Measurements from ENCODE around the gene EIF4A3.
"Not testable (repeated sequence)": the region's sequence is repeated elsewhere in the genome, so short reads cannot be mapped to it uniquely, and the experiment has no call there.

The EIF4A3 gene

GRCh38 chr17:80158846-80159245 is 11.9 kb upstream of the EIF4A3 start:
- DNase-seq (ENCODE audit: extremely low spot score): no peak
- no peak for TF ChIP-seq CTCF (IDR thresholded peaks at IDR 0.05; ENCODE audit: control extremely low read depth, extremely low read depth, low read depth, missing control alignments)
- CTCF ChIA-PET: interaction anchor here (1.3 kb wide), 1 partner anchor 10 kb away, joined by 3 read pairs; no protein-coding TSS in a partner anchor
- POLR2A ChIA-PET: no interaction called here

DNA sequence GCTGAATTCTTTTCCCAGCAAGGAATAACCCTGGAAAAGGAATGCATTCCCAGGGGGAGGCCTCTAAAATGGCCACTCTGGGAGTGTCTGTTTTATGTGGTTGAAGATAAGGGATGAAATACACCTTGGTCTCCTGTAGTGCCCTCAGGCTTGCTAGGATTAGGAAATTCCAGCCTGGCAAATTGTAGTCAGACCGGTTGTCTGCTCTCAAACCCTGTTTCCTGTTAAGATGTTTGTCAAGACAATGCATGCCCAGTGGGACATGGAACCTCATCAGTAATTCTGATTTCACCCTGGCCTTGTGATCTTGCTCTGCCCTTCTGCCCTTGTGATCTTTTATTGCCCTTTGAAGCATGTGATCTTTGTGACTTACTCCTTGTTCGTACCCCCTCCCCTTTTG is 8.7 kb upstream of the EIF4A3 start:
- POLR2A ChIA-PET; DNase-seq (ENCODE audit: extremely low spot score): not testable (repeated sequence)
- CTCF ChIA-PET: interaction anchor here (1.1 to 1.5 kb wide), 4 partner anchors 9 to 93 kb away, joined by 3 read pairs; partner anchors contain the start of gene GAA

DNA sequence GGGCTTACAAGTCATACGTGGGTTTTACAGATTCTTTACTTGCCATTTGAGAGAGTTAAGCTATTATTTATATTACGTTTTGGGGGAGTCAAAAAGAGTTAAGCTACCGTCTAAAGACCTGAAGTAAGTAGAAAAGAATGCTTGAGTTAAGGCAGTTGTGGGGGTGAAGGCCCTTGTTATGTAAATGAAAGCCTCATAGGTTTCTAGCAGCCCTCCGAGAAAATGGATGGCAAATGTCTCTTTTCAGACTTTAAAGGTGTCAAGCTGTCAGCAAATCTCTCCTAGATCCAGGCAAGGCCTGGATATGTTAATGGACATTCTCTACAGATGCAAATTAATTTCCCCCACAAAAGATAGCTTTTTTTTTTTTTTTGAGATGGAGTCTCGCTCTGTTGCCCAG is 7.2 kb upstream of the EIF4A3 start:
- ChIA-PET POLR2A (no interaction called here), CTCF (interaction anchor here (1.5 to 1.8 kb wide), 2 partner anchors 9 to 10 kb away, joined by 3 to 6 read pairs; no protein-coding TSS in a partner anchor)
- DNase-seq (ENCODE audit: extremely low spot score): no peak
- TF ChIP-seq CTCF (IDR thresholded peaks at IDR 0.05; ENCODE audit: control extremely low read depth, extremely low read depth, low read depth, missing control alignments): no peak

DNA sequence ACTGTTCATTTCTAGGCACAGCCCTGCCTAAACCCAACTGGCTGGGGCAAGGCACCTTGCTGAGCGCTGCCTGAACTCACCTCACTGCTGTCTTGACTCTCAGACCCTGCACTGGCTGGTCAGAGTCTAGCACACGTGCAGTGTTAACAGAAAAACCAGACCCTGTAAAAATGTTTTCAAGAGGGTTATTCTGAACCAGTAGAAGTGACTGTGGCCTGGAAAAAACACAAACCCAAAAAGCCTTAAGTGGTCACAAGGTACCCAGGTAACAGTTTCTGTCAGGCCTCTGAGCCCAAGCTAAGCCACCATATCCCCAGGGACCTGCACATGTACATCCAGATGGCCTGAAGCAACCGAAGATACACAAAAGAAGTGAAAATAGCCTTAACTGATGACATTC is 6.1 kb upstream of the EIF4A3 start:
- POLR2A ChIA-PET: no interaction called here
- no peak for TF ChIP-seq CTCF (IDR thresholded peaks at IDR 0.05; ENCODE audit: control extremely low read depth, extremely low read depth, low read depth, missing control alignments)
- CTCF ChIA-PET: interaction anchor here (1.8 kb wide), 1 partner anchor 10 kb away, joined by 6 read pairs; no protein-coding TSS in a partner anchor
- DNase-seq (ENCODE audit: extremely low spot score): no peak

- no peak for TF ChIP-seq CTCF (IDR thresholded peaks at IDR 0.05; ENCODE audit: control extremely low read depth, extremely low read depth, low read depth, missing control alignments)
- ChIA-PET CTCF (interaction anchor here (0.9 to 1.1 kb wide), 2 partner anchors 43 to 51 kb away, joined by 3 read pairs; partner anchors contain the start of gene GAA), POLR2A (no interaction called here)
- DNase-seq (ENCODE audit: extremely low spot score): no peak
Observed at GRCh38 chr17:80152081-80152702, 5.3 kb upstream of the EIF4A3 start.

DNA sequence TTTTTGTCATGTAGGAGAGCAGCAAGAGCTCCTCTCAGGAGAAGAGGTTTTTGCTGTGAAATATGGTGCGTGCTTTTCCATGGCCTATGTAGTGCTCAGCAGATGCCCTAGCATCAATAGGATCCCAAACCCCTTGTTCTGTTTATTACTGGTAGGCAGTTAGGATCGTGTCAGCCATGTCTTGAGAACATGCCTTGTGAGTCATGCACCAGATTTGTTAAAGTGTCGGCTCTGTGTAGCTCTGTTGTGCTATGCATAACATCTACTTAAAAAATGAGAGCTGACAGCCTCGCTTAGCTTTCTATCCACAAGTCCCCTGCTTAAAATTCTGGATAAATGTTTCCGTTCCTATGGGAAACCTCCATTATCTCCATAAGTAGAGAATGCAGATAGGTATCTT is 4.4 kb upstream of the EIF4A3 start:
- TF ChIP-seq CTCF (IDR thresholded peaks at IDR 0.05; ENCODE audit: control extremely low read depth, extremely low read depth, low read depth, missing control alignments): no peak
- POLR2A ChIA-PET: no interaction called here
- CTCF ChIA-PET: interaction anchor here (1.1 kb wide), 1 partner anchor 44 kb away, joined by 3 read pairs; no protein-coding TSS in a partner anchor
- no peak for DNase-seq (ENCODE audit: extremely low spot score)
